K562 (cell line): ENCODE results near the gene FRMD4B. TPM values are rescaled to one million over a fixed set of nuclear protein-coding genes. Genes with fewer than 3 reads are reported as not detected.

Experiments
- CBFB ChIP-seq: sonication (generic); formaldehyde crosslinking; IDR thresholded peaks from 2 replicates; pipeline ENCODE4 v1.4.0; 2020; ENCODE audit warnings: mild to moderate bottlenecking, missing genetic modification reagents
- CBX2 ChIP-seq: fragments of 200-600 bp; sonication (generic); IDR thresholded peaks from one replicate; pipeline ENCODE4 v1.6.1; 2012; ENCODE audit warnings: mild to moderate bottlenecking, low read length, inconsistent platforms; ENCODE audit not compliant: insufficient read depth, poor library complexity, severe bottlenecking
- EP300 ChIP-seq: IDR thresholded peaks from 2 replicates; pipeline ENCODE4 v1.6.1; 2012; ENCODE audit warnings: low read length, improper control_type of control experiment
- ERF ChIP-seq: fragments of 450-650 bp; formaldehyde crosslinking; IDR thresholded peaks from 2 replicates; pipeline ENCODE4 v1.4.0; 2020; ENCODE audit warnings: mild to moderate bottlenecking, mixed read lengths
- FOXA3 ChIP-seq, 2 experiments: fragments of 450-650 bp in 1 of 2; sonication (generic) in 1 of 2; formaldehyde crosslinking; IDR thresholded peaks in 1 of 2; conservative IDR thresholded peaks in 1 of 2; 2 replicates each; pipeline versions ENCODE4 v1.4.0 to v1.8.0; 2020 to 2022; ENCODE audit warnings: mild to moderate bottlenecking in 2 of 2, missing genetic modification reagents in 1 of 2
- HDAC1 ChIP-seq, 2 experiments: fragments of 450-650 bp; IDR thresholded peaks; 2 replicates each; pipeline ENCODE4 v1.6.1; 2016 to 2017; ENCODE audit warnings: inconsistent platforms in 1 of 2, mild to moderate bottlenecking in 1 of 2, moderate library complexity in 1 of 2
- HNRNPH1 ChIP-seq: fragments of 200-400 bp; formaldehyde crosslinking; optimal IDR thresholded peaks from 2 replicates; pipeline ENCODE3; 2017; ENCODE audit warnings: low read depth, mild to moderate bottlenecking, low read length, moderate library complexity
- JUN ChIP-seq, 2 experiments: sonication (generic) in 1 of 2; formaldehyde crosslinking in 1 of 2; IDR thresholded peaks; 2 replicates each; pipeline versions ENCODE4 v1.6.1 to v1.8.0; 2012 to 2022; ENCODE audit warnings: borderline replicate concordance in 2 of 2, mild to moderate bottlenecking in 2 of 2, improper control_type of control experiment in 1 of 2, low read depth in 1 of 2, low read length in 1 of 2, missing genetic modification reagents in 1 of 2
- KAT2B ChIP-seq: IDR thresholded peaks from one replicate; pipeline ENCODE4 v1.6.1; 2012; ENCODE audit warnings: low read depth, mild to moderate bottlenecking, control low read depth, inconsistent platforms, low read length, moderate library complexity
- NEUROD1 ChIP-seq: fragments of 150-350 bp; IDR thresholded peaks from 2 replicates; pipeline ENCODE4 v1.6.1; 2014; ENCODE audit warnings: borderline replicate concordance, low read length, low read depth; ENCODE audit not compliant: partially characterized antibody
- PHF21A ChIP-seq: fragments of 450-650 bp; IDR thresholded peaks from 2 replicates; pipeline ENCODE4 v1.6.1; 2017; ENCODE audit warnings: low read depth, borderline replicate concordance
- POLR2B ChIP-seq: fragments of 450-650 bp; IDR thresholded peaks from 2 replicates; pipeline ENCODE4 v1.6.1; 2018; ENCODE audit warnings: low read depth; ENCODE audit not compliant: partially characterized antibody
- SMARCA4 ChIP-seq: fragments of 450-650 bp; IDR thresholded peaks from 2 replicates; pipeline ENCODE4 v1.6.1; 2016
- SOX6 ChIP-seq: fragments of 450-650 bp; IDR thresholded peaks from 2 replicates; pipeline ENCODE4 v1.6.1; 2014; ENCODE audit warnings: mild to moderate bottlenecking
- YY1 ChIP-seq, 3 experiments: IDR thresholded peaks; 2 replicates each; pipeline ENCODE4 v1.6.1; 2011; ENCODE audit warnings: low read length in 2 of 3, mild to moderate bottlenecking in 2 of 3, moderate library complexity in 2 of 3, borderline replicate concordance in 1 of 3, control low read depth in 1 of 3, low read depth in 1 of 3; ENCODE audit not compliant: insufficient read depth in 3 of 3, insufficient replicate concordance in 2 of 3, control insufficient read depth in 1 of 3, insufficient read length in 1 of 3; ENCODE audit errors: extremely low read depth in 1 of 3
- ZBTB7A ChIP-seq: IDR thresholded peaks from 2 replicates; pipeline ENCODE4 v1.6.1; 2011; ENCODE audit warnings: low read depth, mild to moderate bottlenecking, low read length, moderate library complexity, borderline replicate concordance; ENCODE audit not compliant: control insufficient read depth
- ZNF586 ChIP-seq: fragments of 450-650 bp; formaldehyde crosslinking; conservative IDR thresholded peaks from 2 replicates; pipeline ENCODE4 v1.4.0; 2020; ENCODE audit warnings: mild to moderate bottlenecking, moderate library complexity
- ZNF609 ChIP-seq: sonication (generic); formaldehyde crosslinking; IDR thresholded peaks from 2 replicates; pipeline ENCODE4 v1.8.1; 2023; ENCODE audit warnings: missing genetic modification reagents, mild to moderate bottlenecking, borderline replicate concordance
- polyA plus RNA-seq, 8 experiments: library from polyadenylated mRNA; depleted of rRNA in 4 of 8; stranded (reverse) in 5 of 8; unstranded in 3 of 8; fragments of >200 nt; fragmentation: Nextera tagmentation in 2 of 8; fragmentation: Illumina TruSeq in 1 of 8; extraction: Ambion mirVana in 2 of 8; extraction: Trizol in 1 of 8; gene quantifications; 2 replicates each; pipeline versions ENCODE4 v1.2.1 to v1.2.3, GENCODE V29; 2011 to 2014; ENCODE audit warnings: inconsistent platforms in 1 of 8, missing spikeins in 1 of 8
- total RNA-seq, 7 experiments: library from RNA; depleted of rRNA in 6 of 7; stranded (reverse); fragments of >200 nt in 6 of 7; fragmentation: Illumina TruSeq in 2 of 7; extraction: Trizol in 2 of 7; gene quantifications; 2 replicates each; pipeline versions ENCODE4 v1.2.1 to v1.2.3, GENCODE V29; 2011 to 2021; ENCODE audit warnings: low replicate concordance in 1 of 7
- TF ChIP-seq, protein P1 (sequence below): fragments of 150-350 bp; conservative IDR thresholded peaks from 2 replicates; pipeline ENCODE4 v1.6.1; 2014; ENCODE audit warnings: low read length

Gene FRMD4B
- total and polyA plus RNA-seq, 9 of the 15 experiments (the other 6 are each of a cell fraction or from before 2014, with no cell fraction given), result 0.03 to 0.09 (median 0.04) TPM; not detected in 3

GRCh38 chr3:69212411-69213160 lies 173.3 kb downstream of the FRMD4B start (continued):
- TF ChIP-seq EP300 (peak; percentile 37; the same call in 1 of the 2 replicates), POLR2B (no peak), SMARCA4 (peak; percentile 62; the same call in 1 of the 2 replicates), SOX6 (peak; percentile 35; the same call in 1 of the 2 replicates), ERF (no peak), FOXA3 (CRISPR knock-in tag; conservative IDR thresholded peaks at IDR 0.05 in 1 of 2, IDR thresholded peaks at IDR 0.05 in 1 of 2) (peak in 1 of 2 experiments; percentile 65; a peak in 2 of 4 replicates), HNRNPH1 (no peak), KAT2B (no peak), ZNF586 (CRISPR knock-in tag) (no peak), JUN (IDR thresholded peaks at IDR 0.05; ENCODE audit: borderline replicate concordance, low read depth, low read length) (peak; percentile 76; the same call in 1 of the 2 replicates), JUN (CRISPR knock-in tag; IDR thresholded peaks at IDR 0.05; ENCODE audit: borderline replicate concordance) (no peak), PHF21A (no peak), YY1 (IDR thresholded peaks at IDR 0.05; ENCODE audit: borderline replicate concordance in 1 of 3, control insufficient read depth in 1 of 3, extremely low read depth in 1 of 3, insufficient read depth in 3 of 3, insufficient read length in 1 of 3, insufficient replicate concordance in 2 of 3, low read depth in 1 of 3, low read length in 2 of 3) (no peak), ZBTB7A (no peak), CBX2 (no peak), NEUROD1 (no peak), HDAC1 (IDR thresholded peaks at IDR 0.05) (no peak), ZNF609 (CRISPR knock-in tag) (no peak), CBFB (CRISPR knock-in tag) (no peak)
- TF ChIP-seq, protein P1, sequence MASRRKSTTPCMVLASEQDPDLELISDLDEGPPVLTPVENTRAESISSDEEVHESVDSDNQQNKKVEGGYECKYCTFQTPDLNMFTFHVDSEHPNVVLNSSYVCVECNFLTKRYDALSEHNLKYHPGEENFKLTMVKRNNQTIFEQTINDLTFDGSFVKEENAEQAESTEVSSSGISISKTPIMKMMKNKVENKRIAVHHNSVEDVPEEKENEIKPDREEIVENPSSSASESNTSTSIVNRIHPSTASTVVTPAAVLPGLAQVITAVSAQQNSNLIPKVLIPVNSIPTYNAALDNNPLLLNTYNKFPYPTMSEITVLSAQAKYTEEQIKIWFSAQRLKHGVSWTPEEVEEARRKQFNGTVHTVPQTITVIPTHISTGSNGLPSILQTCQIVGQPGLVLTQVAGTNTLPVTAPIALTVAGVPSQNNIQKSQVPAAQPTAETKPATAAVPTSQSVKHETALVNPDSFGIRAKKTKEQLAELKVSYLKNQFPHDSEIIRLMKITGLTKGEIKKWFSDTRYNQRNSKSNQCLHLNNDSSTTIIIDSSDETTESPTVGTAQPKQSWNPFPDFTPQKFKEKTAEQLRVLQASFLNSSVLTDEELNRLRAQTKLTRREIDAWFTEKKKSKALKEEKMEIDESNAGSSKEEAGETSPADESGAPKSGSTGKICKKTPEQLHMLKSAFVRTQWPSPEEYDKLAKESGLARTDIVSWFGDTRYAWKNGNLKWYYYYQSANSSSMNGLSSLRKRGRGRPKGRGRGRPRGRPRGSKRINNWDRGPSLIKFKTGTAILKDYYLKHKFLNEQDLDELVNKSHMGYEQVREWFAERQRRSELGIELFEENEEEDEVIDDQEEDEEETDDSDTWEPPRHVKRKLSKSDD, result no peak
